Measurements from ENCODE around the gene FANCC.
"Not testable (repeated sequence)": the region's sequence is repeated elsewhere in the genome, so short reads cannot be mapped to it uniquely, and the experiment has no call there.

FANCC gene

GRCh38 chr9:95305770-95306492 lies 11.6 kb downstream of the FANCC start:
- TF ChIP-seq CTCF (conservative IDR thresholded peaks at IDR 0.05; ENCODE audit: low read depth): no peak
- ChIA-PET POLR2A (ENCODE audit: low non-redundant PET) (no interaction called here), CTCF (no interaction called here)
- H3K27ac ChIP-seq: no peak overlapping the region
- no peak for DNase-seq (ENCODE audit: low spot score)

- no peak overlapping the region for H3K27ac ChIP-seq
- CTCF ChIA-PET: no interaction called here
- no peak for DNase-seq (ENCODE audit: low spot score)
- POLR2A ChIA-PET (ENCODE audit: low non-redundant PET): no interaction called here
- no peak for TF ChIP-seq CTCF (conservative IDR thresholded peaks at IDR 0.05; ENCODE audit: low read depth)
Observed at GRCh38 chr9:95302479-95302878, 15.0 kb downstream of the FANCC start.

- no peak for DNase-seq (ENCODE audit: low spot score)
- POLR2A ChIA-PET (ENCODE audit: low non-redundant PET): no interaction called here
- CTCF ChIA-PET: no interaction called here
- H3K27ac ChIP-seq: no peak overlapping the region
- no peak for TF ChIP-seq CTCF (conservative IDR thresholded peaks at IDR 0.05; ENCODE audit: low read depth)
Observed at GRCh38 chr9:95297760-95298159, 19.7 kb downstream of the FANCC start.

GRCh38 chr9:95297316-95297715 lies 20.2 kb downstream of the FANCC start:
- no peak overlapping the region for H3K27ac ChIP-seq
- ChIA-PET POLR2A (ENCODE audit: low non-redundant PET) (no interaction called here), CTCF (no interaction called here)
- TF ChIP-seq CTCF (conservative IDR thresholded peaks at IDR 0.05; ENCODE audit: low read depth): no peak
- DNase-seq (ENCODE audit: low spot score): no peak

- no peak for DNase-seq (ENCODE audit: low spot score)
- POLR2A ChIA-PET (ENCODE audit: low non-redundant PET): no interaction called here
- no peak for TF ChIP-seq CTCF (conservative IDR thresholded peaks at IDR 0.05; ENCODE audit: low read depth)
- CTCF ChIA-PET: interaction anchor here (0.6 kb wide), 2 partner anchors 16 to 1030 kb away, joined by 3 to 5 read pairs; no protein-coding TSS in a partner anchor
- H3K27ac ChIP-seq: no peak overlapping the region
Observed at GRCh38 chr9:95296761-95297160, 20.7 kb downstream of the FANCC start.

- CTCF ChIA-PET; H3K27ac ChIP-seq; POLR2A ChIA-PET (ENCODE audit: low non-redundant PET); DNase-seq (ENCODE audit: low spot score): not testable (repeated sequence)
Observed at GRCh38 chr9:95293296-95293695, 24.2 kb downstream of the FANCC start.

- no peak for TF ChIP-seq CTCF (conservative IDR thresholded peaks at IDR 0.05; ENCODE audit: low read depth)
- POLR2A ChIA-PET (ENCODE audit: low non-redundant PET): no interaction called here
- CTCF ChIA-PET: interaction anchor here (0.5 kb wide), 1 partner anchor 16 kb away, joined by 5 read pairs; no protein-coding TSS in a partner anchor
- no peak for DNase-seq (ENCODE audit: low spot score)
- H3K27ac ChIP-seq: no peak overlapping the region
Observed at GRCh38 chr9:95292226-95292625, 25.3 kb downstream of the FANCC start.

Data from RWPE1 (cell line).